ENCODE data around the gene HGD. TPM values are rescaled to one million over a fixed set of nuclear protein-coding genes. Genes with fewer than 3 reads are reported as not detected.

The HGD gene
- total and polyA plus RNA-seq, 2 of the 13 experiments (the other 11 are each of a cell fraction or from before 2014, with no cell fraction given): 265 to 398 TPM

DNA sequence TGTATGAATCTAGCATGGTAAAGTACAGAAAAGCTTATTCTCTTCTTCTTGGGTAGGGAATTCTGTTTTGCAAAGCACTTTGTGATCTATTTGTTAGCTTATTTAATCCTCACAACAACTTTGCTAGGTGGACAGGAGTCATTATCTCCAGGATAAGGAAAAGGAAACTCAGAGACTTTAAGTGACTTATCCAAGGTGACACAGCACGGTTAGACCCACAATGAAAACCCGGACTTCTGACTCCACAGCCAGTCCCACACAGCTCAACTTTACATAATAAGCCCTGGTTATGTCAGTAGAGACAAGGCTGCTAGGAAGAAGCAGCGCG lies 86.3 kb downstream of the HGD start (continued):
- TF ChIP-seq, protein P1, sequence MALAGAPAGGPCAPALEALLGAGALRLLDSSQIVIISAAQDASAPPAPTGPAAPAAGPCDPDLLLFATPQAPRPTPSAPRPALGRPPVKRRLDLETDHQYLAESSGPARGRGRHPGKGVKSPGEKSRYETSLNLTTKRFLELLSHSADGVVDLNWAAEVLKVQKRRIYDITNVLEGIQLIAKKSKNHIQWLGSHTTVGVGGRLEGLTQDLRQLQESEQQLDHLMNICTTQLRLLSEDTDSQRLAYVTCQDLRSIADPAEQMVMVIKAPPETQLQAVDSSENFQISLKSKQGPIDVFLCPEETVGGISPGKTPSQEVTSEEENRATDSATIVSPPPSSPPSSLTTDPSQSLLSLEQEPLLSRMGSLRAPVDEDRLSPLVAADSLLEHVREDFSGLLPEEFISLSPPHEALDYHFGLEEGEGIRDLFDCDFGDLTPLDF (CRISPR knock-in tag; IDR thresholded peaks at IDR 0.05): no peak
- TF ChIP-seq ZKSCAN8 (CRISPR knock-in tag; IDR thresholded peaks at IDR 0.05; ENCODE audit: borderline replicate concordance) (no peak), AHR (CRISPR knock-in tag; IDR thresholded peaks at IDR 0.05) (no peak), HNRNPH1 (optimal IDR thresholded peaks at IDR 0.05; ENCODE audit: low read depth, low read length) (no peak), EHMT2 (IDR thresholded peaks at IDR 0.05; ENCODE audit: borderline replicate concordance, low read depth, low read length) (no peak), HNRNPUL1 (IDR thresholded peaks at IDR 0.05; ENCODE audit: low read depth, low read length) (no peak), KLF16 (CRISPR knock-in tag; IDR thresholded peaks at IDR 0.05) (no peak), NFRKB (IDR thresholded peaks at IDR 0.05) (no peak), FOXK1 (CRISPR knock-in tag; IDR thresholded peaks at IDR 0.05; ENCODE audit: borderline replicate concordance, low read depth) (no peak), ZNF383 (CRISPR knock-in tag; IDR thresholded peaks at IDR 0.05; ENCODE audit: borderline replicate concordance) (no peak), NR2F1 (CRISPR knock-in tag; IDR thresholded peaks at IDR 0.05) (no peak), ZNF333 (CRISPR knock-in tag; IDR thresholded peaks at IDR 0.05; ENCODE audit: borderline replicate concordance) (no peak), SIN3A (IDR thresholded peaks at IDR 0.05; ENCODE audit: borderline replicate concordance, low read depth, low read length) (no peak), TP53 (CRISPR knock-in tag; conservative IDR thresholded peaks at IDR 0.05) (no peak), PHF8 (CRISPR knock-in tag; IDR thresholded peaks at IDR 0.05) (no peak), MIER3 (CRISPR knock-in tag; IDR thresholded peaks at IDR 0.05; ENCODE audit: borderline replicate concordance) (no peak), PHB2 (IDR thresholded peaks at IDR 0.05; ENCODE audit: partially characterized antibody) (no peak), EED (CRISPR knock-in tag; IDR thresholded peaks at IDR 0.05) (no peak), NCOA5 (CRISPR knock-in tag; IDR thresholded peaks at IDR 0.05) (no peak), ZNF737 (CRISPR knock-in tag; IDR thresholded peaks at IDR 0.05; ENCODE audit: borderline replicate concordance) (no peak), TGIF2 (CRISPR knock-in tag; IDR thresholded peaks at IDR 0.05) (peak; percentile 62)
- TF ChIP-seq, protein P2, sequence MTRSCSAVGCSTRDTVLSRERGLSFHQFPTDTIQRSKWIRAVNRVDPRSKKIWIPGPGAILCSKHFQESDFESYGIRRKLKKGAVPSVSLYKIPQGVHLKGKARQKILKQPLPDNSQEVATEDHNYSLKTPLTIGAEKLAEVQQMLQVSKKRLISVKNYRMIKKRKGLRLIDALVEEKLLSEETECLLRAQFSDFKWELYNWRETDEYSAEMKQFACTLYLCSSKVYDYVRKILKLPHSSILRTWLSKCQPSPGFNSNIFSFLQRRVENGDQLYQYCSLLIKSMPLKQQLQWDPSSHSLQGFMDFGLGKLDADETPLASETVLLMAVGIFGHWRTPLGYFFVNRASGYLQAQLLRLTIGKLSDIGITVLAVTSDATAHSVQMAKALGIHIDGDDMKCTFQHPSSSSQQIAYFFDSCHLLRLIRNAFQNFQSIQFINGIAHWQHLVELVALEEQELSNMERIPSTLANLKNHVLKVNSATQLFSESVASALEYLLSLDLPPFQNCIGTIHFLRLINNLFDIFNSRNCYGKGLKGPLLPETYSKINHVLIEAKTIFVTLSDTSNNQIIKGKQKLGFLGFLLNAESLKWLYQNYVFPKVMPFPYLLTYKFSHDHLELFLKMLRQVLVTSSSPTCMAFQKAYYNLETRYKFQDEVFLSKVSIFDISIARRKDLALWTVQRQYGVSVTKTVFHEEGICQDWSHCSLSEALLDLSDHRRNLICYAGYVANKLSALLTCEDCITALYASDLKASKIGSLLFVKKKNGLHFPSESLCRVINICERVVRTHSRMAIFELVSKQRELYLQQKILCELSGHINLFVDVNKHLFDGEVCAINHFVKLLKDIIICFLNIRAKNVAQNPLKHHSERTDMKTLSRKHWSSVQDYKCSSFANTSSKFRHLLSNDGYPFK (CRISPR knock-in tag; IDR thresholded peaks at IDR 0.05; ENCODE audit: borderline replicate concordance): no peak
- TF ChIP-seq, protein P3, sequence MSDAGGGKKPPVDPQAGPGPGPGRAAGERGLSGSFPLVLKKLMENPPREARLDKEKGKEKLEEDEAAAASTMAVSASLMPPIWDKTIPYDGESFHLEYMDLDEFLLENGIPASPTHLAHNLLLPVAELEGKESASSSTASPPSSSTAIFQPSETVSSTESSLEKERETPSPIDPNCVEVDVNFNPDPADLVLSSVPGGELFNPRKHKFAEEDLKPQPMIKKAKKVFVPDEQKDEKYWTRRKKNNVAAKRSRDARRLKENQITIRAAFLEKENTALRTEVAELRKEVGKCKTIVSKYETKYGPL (CRISPR knock-in tag; IDR thresholded peaks at IDR 0.05): 0 out of 2 replicates have a peak, but pooled peaks have one; percentile 0
- TF ChIP-seq, protein P4, sequence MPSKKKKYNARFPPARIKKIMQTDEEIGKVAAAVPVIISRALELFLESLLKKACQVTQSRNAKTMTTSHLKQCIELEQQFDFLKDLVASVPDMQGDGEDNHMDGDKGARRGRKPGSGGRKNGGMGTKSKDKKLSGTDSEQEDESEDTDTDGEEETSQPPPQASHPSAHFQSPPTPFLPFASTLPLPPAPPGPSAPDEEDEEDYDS (CRISPR knock-in tag; IDR thresholded peaks at IDR 0.05): no peak
- TF ChIP-seq, protein P5, sequence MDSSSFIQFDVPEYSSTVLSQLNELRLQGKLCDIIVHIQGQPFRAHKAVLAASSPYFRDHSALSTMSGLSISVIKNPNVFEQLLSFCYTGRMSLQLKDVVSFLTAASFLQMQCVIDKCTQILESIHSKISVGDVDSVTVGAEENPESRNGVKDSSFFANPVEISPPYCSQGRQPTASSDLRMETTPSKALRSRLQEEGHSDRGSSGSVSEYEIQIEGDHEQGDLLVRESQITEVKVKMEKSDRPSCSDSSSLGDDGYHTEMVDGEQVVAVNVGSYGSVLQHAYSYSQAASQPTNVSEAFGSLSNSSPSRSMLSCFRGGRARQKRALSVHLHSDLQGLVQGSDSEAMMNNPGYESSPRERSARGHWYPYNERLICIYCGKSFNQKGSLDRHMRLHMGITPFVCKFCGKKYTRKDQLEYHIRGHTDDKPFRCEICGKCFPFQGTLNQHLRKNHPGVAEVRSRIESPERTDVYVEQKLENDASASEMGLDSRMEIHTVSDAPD (CRISPR knock-in tag; IDR thresholded peaks at IDR 0.05): no peak

Measured in HepG2 (cell line).